NCI-H2029 treated with DMSO at 0.1 percent for 48 hours (cell line): ENCODE results near the gene CHKB.

Experiments
- DNase-seq: peaks from one replicate; lab custom pipeline; 2025; lab: John Stamatoyannopoulos, UW

Gene CHKB

DNA sequence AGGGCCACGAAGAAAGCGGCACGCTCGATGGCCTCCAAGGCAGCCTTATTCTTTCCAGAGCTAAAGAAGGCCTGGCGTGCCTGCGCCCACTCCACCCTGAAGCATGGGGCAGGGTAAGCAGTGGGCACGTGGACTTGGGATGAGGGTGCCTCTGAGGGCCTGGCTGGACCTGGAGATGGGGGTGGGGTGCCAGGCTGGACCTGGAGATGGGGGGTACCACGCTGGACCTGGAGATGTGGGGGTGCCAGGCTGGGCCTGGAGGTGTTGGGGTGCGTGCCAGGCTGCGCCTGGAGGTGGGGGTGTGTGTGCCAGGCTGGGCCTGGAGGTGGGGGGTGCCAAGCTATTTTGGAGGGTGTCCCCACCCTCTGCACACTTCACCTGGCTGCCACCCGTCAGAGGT, 9.7 kb downstream of the CHKB start:
- no peak for DNase-seq

DNA sequence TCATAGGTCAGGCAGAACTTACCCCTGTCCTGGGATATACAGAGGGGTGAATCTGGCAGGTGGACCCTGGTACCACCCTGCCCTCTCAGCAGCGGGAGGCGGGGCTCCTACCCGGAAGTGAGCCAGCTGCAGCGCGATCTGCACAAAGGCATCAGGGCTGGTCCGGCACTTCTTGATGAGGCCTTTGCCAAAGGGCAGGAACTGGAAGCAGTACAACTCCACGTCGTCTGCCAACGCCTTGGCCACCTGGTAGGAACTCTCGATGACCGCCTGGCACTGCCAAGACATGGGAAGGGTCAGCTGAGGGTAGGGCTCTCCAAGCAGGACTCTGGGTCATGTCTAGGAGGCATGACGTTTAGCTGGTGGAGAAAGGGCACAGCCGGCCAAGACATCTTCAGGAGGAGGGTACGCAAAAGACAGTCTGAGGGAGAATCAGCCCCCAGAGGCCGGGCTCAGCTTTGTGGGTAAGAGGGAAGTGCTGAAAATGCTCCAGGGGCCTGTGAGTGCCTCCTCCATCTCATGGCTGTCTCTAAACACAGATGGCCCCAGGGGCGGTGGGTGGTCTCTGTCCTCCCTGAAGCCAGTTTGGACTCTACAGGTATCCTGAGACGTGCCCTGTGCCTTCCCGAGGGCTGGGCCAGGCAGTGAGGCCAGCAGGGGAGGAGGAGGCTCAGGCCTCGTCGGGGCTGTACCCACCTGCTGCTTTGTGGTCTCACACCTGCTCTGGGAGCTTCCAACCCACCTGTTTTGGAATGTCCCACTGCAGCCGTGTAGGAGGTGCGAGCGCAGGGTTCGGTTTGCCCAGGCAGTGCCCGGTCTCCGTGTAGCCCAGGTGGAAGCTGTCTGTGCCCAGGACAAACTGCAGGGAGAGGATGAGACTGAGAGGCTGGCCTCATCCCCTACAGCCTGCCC, 11.1 kb downstream of the CHKB start:
- DNase-seq = no peak

DNA sequence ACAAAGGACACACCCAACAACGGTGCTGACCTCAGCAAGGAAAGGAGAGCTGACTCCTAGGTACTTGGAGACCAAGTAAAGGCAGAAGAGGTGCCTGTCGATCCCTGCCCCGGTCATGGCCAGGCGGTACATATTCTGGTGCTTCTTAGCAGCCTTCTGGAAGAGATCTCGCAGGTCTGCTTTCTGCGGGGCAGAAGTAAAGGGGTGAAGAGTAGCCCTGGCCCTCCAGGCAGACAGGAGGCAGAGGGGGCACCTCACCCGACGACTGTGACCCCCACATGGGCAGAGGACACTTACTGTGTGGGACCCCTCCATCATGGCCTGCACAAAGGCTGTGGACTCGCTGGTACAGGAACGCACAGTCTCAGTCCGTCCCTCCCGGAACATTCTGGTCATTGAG, 11.8 kb downstream of the CHKB start:
- no peak for DNase-seq

DNA sequence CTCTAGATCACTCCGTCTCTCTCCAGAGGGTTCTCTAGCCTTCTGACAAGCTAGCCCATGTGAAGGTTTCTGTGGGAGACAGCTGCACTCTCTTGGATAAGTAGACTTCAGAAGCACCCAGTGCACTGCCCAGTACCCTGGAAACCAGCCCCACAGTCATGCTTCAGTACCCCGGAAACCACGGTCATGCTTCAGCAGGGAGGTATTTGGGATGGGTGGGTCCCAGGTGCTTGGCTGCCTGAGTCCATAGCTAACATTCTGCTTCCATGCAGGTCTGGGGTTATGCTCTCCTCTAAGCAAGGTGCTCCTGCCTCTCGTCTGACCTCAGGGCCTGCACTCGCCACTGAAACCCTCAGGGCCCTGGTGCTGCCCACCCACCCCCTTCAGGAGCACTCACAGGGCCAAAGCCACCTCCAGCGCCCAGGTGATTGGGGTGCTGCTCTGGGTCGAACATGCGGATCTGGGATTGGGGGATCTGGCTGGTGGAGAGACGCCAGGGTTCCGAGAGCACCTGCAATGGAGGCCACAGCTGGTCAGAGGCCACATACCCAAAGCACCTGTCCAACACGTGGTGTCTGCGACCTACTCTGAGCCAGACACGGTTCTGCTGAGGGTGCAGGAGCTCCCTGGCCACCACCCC, 12.6 kb downstream of the CHKB start:
- no peak for DNase-seq

DNA sequence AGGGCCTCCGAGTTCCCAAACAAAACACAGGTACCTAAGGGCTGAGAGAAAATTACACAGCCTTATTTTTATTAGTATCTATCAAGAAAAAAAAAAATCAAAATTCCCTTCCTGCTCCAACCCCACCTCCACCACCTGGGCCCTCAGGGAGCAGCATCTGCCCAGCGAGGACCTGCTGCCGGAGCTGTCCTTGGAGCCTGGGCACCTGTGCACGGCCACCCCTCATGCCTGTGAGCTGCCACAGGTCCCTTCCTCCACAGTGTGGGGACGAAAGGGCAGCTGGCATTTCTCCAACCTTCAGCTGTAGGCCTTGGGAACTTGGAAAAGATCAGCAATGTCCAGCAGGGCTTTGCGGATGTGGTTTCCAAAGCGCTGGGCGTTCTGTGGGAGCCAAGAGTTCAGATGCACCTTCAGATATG, 13.6 kb downstream of the CHKB start:
- DNase-seq = no peak

DNA sequence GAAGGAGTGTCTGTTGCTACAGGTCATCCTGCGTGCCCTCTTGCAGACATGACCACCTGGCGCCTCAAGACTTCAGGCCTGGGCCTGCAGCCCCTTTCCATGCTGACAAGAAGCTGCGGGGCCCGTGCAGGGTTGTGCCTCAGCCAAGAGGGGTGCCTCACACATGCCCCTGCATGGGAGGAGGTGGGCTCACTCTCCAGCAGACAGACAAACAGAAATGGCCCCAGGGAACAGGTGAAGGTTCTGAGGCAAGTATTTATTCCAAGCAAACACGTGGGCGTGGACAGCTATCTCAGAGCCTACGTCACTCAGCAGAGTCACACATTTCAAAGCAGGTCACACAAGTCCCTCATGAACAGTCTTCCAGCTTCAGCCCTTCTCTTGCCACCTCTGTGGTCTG, 14.0 kb downstream of the CHKB start:
- no peak for DNase-seq

DNA sequence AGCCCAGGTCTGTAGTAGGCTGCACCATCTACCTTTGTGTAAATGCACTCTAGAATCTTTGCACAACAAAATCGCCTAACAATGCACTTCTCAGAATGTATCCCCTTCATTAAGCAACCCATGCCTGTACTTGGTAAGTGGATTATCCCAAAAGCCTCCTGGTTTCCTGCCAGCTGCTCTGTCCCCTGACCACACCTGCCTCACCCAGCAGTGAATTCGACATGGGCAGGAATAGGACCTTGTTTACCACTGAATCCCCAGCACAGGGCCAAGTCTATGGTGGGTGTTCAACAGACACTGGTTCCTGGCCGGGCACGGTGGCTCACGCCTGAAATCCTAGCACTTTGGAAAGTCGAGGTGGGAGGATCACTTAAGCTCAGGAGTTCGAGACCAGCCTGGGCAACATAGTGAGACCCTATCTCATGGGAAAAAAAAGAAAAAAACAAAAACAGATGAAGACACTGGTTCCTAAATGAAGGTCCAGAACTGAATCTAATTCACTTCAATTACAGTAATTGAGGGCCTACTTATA, 14.9 kb downstream of the CHKB start:
- no peak for DNase-seq

DNA sequence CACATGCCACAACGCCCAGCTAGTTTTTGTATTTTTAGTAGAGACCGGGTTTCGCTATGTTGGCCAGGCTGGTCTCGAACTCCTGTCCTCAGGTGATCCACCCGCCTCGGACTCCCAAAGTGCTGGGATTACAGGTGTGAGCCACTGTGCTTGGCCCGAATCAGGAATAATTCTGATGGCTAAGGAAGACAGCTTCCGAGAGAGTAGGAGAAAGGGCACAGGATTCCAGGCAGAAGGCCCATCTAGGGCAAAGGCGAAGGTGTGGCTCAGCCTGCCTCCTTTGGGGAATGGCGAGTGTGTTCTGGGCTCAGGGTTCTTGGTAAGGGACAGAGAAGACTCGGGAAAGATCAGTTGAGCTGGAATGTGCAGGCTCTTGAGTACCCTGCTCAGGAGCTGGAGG, 18.4 kb downstream of the CHKB start:
- no peak for DNase-seq

DNA sequence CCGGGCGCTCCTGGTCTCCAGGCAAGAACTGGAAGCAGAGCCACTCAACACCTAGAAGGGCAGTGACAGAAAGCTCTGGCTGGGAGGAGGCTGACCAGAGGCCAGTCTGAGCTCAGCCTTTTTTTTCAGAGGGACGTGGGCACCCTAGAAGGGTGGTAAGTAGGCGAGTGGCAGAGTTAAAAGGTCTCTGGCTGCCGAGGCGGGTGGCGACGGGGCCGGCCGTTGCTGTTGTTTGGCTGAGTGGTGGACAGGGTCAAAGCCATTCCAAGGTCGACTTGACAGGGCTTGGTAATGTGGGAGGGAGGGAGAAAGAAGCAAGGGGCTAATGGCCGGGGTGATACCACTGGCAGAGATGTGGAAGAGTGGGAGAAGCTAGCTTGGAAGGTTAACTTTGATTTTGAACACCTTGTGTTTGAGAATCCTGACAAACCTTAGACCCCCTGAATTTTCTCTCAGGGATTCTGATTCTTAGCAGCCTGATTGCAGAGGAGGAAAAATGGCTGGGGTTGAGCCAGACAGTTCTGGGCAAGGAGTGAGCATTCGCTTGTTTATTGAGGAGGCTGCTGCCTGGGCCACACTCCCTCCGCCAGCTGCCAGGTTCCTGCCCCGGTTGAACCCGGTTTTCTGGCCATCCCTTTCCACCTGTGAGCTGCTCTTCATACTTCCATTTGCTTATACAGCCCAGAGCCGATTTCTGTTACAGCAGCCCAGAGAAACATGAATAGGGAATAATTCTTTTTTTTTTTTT, 19.1 kb downstream of the CHKB start:
- no peak for DNase-seq

DNA sequence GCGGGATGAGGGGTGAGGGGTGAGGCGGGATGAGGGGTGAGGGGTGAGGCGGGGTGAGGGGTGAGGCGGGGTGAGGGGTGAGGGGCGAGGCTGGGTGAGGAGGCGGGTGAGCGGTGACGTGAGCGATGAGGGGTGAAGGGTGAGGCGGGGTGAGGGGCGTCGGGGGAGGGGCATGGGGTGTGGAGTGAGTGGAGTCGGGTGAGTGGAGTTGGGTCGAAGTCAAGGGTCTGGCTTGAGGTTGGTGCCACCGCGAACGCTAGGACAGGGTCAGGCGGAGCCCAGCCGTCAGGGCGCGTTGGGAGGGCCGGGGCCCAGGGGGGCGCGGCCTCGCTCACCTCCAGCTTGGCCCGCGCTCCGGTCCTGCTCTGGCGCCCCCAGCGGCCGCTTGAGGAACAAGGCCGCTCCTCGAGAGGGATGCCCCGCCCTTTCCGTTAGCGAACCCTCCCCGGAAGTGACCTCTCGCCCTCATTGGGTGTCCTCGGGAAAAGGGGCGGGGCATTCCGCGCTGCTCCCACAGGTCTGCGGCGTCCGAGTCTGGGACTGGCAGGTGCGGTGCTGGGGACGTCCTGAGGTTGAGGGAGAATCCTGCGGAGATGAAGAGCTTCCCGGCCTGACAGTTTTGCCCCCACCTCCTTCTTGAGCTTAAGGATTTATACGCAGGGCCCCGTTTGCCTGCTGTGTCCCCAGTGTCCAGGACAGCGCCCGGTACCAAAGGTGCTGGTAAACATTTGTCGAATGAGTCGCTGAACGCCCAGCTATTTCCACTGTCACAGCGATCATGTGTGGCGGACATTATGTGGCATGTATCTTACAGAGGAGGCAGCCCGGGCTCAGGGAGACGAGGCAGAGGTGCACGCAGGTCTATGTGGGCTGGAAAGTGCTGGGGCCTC, 19.9 kb downstream of the CHKB start, which contains the start of gene SYCE3:
Gene SYCE3, minus strand, starts transcription at position 397 of the 890 bp plus-strand sequence. CDS start 6,514 bp downstream, outside the sequence.
- DNase-seq = peak; percentile 56

DNA sequence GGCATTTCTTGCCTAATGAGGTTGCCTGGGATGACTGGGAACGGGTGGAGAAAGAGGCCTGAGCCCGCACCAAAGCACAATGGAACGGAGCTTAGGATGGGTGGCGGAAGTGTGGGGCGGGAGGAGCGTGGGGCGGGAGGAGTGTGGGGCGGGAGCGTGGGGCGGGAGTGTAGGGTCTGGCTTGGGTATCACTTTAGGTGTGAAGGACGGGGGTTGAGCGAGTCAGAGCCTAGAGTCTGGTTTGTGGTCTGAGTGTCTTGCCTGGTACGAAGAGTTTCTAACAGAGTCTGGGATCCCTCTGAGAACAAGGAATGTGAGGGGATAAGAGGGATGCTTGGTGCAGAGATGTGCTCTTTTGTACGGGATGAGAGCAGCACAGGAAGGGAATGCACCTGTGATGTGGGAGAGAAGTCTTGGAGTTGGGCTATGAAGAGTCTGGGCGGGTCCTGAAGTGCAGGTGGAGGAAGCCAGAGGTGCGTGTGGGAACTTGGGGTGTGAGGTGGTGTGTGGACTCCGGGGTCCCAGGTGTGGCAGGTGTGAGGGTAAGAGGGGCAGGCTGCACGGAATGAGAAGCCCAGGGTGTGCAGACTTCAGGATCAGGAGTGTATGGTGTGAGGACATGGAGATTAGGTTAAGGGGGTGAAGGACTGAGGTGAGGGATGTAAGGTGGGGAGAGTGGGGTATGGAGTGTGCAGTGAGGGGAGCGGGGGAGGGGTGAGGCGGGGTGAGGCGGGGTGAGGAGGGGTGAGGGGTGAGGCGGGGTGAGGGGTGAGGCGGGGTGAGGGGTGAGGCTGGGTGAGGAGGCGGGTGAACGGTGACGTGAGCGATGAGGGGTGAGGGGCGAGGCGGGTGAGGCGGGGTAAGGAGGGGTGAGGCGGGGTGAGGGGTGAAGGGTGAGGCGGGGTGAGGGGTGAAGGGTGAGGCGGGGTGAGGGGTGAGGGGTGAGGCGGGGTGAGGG, 21.0 kb downstream of the CHKB start:
- no peak for DNase-seq

DNA sequence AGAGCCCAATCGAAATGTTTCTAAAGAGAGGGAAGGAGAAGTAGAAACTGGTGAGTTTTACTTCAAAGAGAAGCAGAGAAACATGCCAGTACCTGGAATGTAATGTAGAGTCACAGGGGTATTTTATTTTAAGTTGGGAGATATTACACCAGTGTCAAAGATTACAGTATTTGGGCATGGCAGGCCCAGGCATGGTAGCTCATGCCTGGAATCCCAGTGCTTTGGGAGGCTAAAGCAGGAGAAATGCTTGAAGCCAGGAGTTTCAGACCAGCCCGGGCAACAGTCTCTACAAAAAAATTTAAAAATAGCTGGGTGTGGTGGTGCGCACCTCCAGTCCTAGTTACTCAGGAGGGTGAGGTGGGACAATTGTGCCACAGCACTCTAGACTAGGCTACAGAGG, 22.6 kb downstream of the CHKB start:
- no peak for DNase-seq

DNA sequence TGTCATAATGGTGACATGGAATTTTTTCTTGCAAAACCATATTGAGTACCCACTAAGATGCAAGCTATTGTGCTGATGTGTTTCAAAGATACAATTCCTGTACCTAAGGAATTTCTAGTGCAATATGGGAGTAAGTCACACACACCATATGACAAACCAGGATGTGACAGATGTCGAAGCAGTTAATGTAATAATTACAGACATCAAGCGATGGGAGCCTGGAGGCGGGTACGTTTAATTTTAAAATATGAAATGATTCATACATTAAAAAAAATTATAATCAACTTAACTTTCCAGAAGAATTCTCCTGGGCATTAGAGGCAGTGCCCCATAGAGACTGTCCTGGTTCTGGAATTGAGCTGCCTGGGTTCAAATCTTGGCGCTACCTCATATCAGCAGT, 25.9 kb downstream of the CHKB start:
- no peak for DNase-seq

DNA sequence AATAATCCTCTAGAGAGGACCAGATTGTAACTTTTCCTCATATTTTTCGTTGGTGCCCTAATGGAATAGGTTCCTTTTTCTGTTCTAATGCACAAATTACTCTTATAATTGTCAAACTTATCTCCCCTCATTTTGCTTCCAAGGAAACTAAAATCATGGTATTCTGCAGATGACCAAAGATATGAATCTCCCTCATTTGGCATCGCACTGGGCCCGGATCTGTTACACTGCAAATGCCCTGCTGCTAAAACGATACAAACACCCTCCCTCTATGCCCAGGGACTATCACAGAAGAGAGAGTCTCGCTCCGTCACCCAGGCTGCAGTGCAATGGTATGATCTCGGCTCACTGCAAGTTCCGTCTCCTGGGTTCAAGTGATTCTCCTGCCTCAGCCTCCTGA, 29.3 kb downstream of the CHKB start:
- DNase-seq = no peak

DNA sequence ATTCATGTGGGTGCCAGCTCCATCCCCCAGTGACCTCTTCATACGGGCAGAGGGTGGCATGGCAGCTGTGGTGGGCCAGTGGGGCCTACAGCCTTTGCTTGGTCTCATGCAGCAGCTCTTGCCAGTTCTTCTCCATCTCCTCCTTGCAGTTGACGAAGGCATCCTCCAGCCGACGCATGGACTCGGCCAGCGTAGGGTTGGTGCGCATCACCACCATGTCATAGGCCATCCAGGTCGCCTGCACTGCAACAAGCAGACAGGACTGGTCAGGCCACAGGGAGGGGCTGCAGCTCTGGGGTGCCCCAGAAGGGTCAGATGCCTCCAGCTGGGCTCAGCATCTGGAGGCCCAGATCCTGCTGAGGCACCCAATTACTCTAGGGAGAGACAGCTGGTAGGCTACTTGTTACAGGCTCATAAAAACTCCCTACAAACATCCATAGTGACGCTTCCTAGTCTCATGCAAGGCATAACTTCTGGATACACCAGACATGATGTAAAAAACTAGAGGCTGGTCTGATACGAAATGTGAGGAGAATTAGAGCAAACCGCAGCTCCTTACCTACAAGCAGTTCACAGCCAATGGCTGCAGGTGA, 31.4 kb downstream of the CHKB start:
- no peak for DNase-seq

DNA sequence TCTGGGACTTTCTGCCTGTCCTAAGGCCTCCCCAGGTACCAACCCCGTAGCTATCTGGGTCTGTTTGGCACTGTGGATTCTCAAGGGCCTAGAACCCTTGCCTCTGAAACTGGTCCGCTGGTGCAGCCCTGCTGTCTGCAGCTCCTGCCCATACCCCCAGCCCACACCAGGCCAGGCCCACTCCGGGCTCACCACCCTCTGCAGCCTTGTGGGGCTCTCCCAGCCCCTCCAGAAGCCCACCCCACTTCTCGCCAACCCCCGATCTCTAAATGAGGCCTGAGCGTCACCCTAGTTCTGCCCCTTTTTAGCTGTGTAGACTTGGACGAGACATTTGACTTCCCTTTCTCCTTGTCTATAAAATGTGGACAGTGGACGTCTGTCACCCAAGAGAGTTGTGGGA, 32.3 kb downstream of the CHKB start:
- no peak for DNase-seq

DNA sequence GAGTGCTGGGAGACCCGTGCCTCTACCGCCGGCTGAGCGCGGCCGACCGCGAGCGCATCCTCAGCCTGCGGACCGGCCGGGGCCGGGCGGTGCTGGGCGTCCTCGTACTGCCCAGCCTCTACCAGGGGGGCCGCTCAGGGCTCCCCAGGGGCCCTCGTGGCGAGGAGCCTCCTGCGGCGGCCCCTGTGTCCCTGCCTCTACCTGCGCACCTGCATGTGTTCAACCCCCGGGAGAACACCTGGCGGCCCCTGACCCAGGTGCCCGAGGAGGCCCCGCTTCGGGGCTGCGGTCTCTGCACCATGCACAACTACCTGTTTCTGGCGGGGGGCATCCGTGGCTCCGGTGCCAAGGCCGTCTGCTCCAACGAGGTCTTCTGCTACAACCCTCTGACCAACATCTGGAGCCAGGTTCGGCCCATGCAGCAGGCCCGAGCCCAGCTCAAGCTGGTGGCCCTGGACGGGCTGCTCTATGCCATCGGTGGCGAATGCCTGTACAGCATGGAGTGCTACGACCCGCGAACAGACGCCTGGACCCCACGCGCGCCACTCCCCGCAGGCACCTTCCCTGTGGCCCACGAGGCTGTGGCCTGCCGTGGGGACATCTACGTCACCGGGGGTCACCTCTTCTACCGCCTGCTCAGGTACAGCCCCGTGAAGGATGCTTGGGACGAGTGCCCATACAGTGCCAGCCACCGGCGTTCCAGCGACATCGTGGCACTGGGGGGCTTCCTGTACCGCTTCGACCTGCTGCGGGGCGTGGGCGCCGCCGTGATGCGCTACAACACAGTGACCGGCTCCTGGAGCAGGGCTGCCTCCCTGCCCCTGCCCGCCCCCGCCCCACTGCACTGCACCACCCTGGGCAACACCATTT, 33.5 kb downstream of the CHKB start:
- no peak for DNase-seq

DNA sequence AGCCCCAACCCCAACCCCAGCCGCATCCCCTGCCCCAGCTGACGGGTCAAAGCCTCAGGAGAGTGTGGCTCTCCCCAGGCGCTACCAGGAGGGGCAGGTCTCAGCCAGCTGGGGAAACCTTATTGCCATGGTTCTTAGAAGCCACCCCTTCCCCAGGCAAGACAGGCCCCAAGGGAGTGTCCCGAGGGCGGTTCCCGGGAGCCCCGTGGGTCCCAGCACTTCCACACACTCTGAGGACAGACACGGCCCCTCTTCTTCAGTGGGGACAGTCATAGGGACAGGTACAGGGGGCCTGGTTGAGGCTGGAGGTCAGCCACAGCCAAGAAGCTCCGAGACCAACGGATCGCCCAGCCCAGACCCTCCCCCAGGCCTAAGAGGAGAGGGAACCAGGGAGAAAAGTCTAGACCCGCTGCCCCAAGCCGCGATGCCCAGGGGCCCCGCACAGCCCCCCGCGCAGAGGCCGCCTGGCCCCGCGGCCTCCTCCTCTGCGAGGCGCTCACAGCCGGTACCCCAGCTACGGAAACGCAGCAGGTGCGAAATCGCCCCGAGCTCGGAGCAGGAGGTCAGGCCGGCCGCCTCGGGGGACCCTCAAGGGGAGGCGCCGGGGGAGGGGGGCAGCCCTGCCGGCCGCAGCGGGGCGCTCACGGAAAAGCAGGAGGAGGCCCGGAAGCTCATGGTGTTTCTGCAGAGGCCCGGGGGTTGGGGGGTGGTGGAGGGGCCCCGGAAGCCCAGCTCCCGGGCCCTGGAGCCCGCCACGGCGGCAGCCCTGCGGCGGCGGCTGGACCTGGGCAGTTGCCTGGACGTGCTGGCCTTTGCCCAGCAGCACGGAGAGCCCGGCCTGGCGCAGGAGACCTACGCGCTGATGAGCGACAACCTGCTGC, 34.4 kb downstream of the CHKB start:
- no peak for DNase-seq
